Measurements from ENCODE around the gene NELL2. TPM values are rescaled to one million over a fixed set of nuclear protein-coding genes. Genes with fewer than 3 reads are reported as not detected.

The NELL2 gene
- polyA plus RNA-seq, 2 donors = 0.44 to 0.63 TPM

- no peaks in the 10 kb centered on the region for H3K4me1 ChIP-seq (ENCODE audit: control insufficient read depth in 2 of 2, insufficient read depth in 2 of 2, low read length in 1 of 2)
- H3K4me3 ChIP-seq (ENCODE audit: low read depth in 1 of 2, low read length in 2 of 2) = no peak overlapping the region
- H3K36me3 ChIP-seq (ENCODE audit: control insufficient read depth in 2 of 2, insufficient read depth in 2 of 2, low read length in 1 of 2) = no peaks in the 10 kb centered on the region
- WGBS, 2 donors = 71 to 76% methylated on average over 4 of the region's 4 CpGs
- H3K27ac ChIP-seq (ENCODE audit: low read depth in 2 of 2, low read length in 1 of 2) = no peak overlapping the region
- no peaks in the 10 kb centered on the region for H3K9me3 ChIP-seq (ENCODE audit: control insufficient read depth in 2 of 2, insufficient read depth in 1 of 2, low read depth in 1 of 2, low read length in 1 of 2)
- no peaks in the 10 kb centered on the region for H3K27me3 ChIP-seq (ENCODE audit: control insufficient read depth in 1 of 2, insufficient read depth in 2 of 2, low read length in 2 of 2)
These were observed 350.1 kb downstream of the NELL2 start for GRCh38 chr12:44525806-44526654.

DNA sequence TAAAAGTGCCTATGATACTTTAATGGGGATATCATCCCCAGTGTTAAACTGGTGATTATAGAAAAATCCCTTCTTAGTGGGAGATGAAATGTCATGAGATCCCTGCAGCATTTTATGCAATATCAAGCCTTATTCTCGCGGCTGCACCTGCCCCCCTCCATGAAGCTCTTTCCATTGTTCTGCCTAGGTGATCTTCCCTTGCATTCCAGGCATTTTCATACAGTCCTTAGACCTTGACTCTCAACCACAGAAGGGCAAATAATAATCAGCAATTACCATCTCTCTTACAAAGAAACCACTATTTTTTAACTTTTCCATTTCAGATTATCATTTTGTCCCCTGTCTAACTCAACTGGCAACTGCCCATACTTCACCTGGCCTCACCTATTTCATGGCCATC, 352.3 kb downstream of the NELL2 start:
- no peak overlapping the region for H3K27ac ChIP-seq (ENCODE audit: low read depth in 2 of 2, low read length in 1 of 2)
- H3K4me3 ChIP-seq (ENCODE audit: low read depth in 1 of 2, low read length in 2 of 2) = no peak overlapping the region
- H3K4me1 ChIP-seq (ENCODE audit: control insufficient read depth in 2 of 2, insufficient read depth in 2 of 2, low read length in 1 of 2) = no peaks in the 10 kb centered on the region
- H3K27me3 ChIP-seq (ENCODE audit: control insufficient read depth in 1 of 2, insufficient read depth in 2 of 2, low read length in 2 of 2) = no peaks in the 10 kb centered on the region
- H3K9me3 ChIP-seq (ENCODE audit: control insufficient read depth in 2 of 2, insufficient read depth in 1 of 2, low read depth in 1 of 2, low read length in 1 of 2) = no peaks in the 10 kb centered on the region
- 77 to 90% methylated on average over 2 of the region's 2 CpGs for WGBS, 2 donors
- H3K36me3 ChIP-seq (ENCODE audit: control insufficient read depth in 2 of 2, insufficient read depth in 2 of 2, low read length in 1 of 2) = no peaks in the 10 kb centered on the region

- Histone ChIP-seq H3K27me3 (ENCODE audit: control insufficient read depth in 1 of 2, insufficient read depth in 2 of 2, low read length in 2 of 2) (no peaks in the 10 kb centered on the region), H3K4me1 (ENCODE audit: control insufficient read depth in 2 of 2, insufficient read depth in 2 of 2, low read length in 1 of 2) (no peaks in the 10 kb centered on the region), H3K9me3 (ENCODE audit: control insufficient read depth in 2 of 2, insufficient read depth in 1 of 2, low read depth in 1 of 2, low read length in 1 of 2) (no peaks in the 10 kb centered on the region), H3K27ac (ENCODE audit: low read depth in 2 of 2, low read length in 1 of 2) (no peak overlapping the region), H3K4me3 (ENCODE audit: low read depth in 1 of 2, low read length in 2 of 2) (no peak overlapping the region), H3K36me3 (ENCODE audit: control insufficient read depth in 2 of 2, insufficient read depth in 2 of 2, low read length in 1 of 2) (no peaks in the 10 kb centered on the region)
- WGBS, 2 donors = 68 to 80% methylated on average over 3 of the region's 3 CpGs
These were observed 354.4 kb downstream of the NELL2 start for GRCh38 chr12:44521702-44522101.

- Histone ChIP-seq H3K36me3 (ENCODE audit: control insufficient read depth in 2 of 2, insufficient read depth in 2 of 2, low read length in 1 of 2) (no peaks in the 10 kb centered on the region), H3K27ac (ENCODE audit: low read depth in 2 of 2, low read length in 1 of 2) (no peak overlapping the region), H3K27me3 (ENCODE audit: control insufficient read depth in 1 of 2, insufficient read depth in 2 of 2, low read length in 2 of 2) (no peaks in the 10 kb centered on the region), H3K9me3 (ENCODE audit: control insufficient read depth in 2 of 2, insufficient read depth in 1 of 2, low read depth in 1 of 2, low read length in 1 of 2) (no peaks in the 10 kb centered on the region), H3K4me3 (ENCODE audit: low read depth in 1 of 2, low read length in 2 of 2) (no peak overlapping the region), H3K4me1 (ENCODE audit: control insufficient read depth in 2 of 2, insufficient read depth in 2 of 2, low read length in 1 of 2) (no peaks in the 10 kb centered on the region)
- WGBS, 2 donors = 83 to 91% methylated on average over 6 of the region's 6 CpGs
These were observed 356.2 kb downstream of the NELL2 start for GRCh38 chr12:44519931-44520330.

DNA sequence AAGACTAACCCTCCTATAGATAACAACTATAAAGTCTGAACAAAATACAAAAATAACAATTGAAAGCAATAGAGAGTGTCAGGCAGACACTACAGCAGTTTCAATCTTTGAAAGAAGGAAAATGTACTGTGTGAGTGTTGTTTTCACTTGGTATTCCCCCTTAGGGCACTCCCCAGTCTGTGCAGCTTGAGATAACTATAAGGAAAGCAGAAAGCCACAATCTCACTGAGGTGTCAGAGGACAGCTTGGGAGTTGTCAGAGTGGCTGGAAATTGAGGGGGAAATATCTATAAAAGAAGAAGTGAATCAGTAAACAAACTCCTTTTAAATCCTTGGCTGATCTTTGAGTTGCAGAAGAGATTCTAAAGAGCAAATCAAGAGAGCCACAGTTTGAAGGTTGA, 364.8 kb downstream of the NELL2 start:
- Histone ChIP-seq H3K4me1 (ENCODE audit: control insufficient read depth in 2 of 2, insufficient read depth in 2 of 2, low read length in 1 of 2) (no peaks in the 10 kb centered on the region), H3K9me3 (ENCODE audit: control insufficient read depth in 2 of 2, insufficient read depth in 1 of 2, low read depth in 1 of 2, low read length in 1 of 2) (no peaks in the 10 kb centered on the region), H3K27ac (ENCODE audit: low read depth in 2 of 2, low read length in 1 of 2) (no peak overlapping the region), H3K4me3 (ENCODE audit: low read depth in 1 of 2, low read length in 2 of 2) (no peak overlapping the region), H3K27me3 (ENCODE audit: control insufficient read depth in 1 of 2, insufficient read depth in 2 of 2, low read length in 2 of 2) (no peaks in the 10 kb centered on the region), H3K36me3 (ENCODE audit: control insufficient read depth in 2 of 2, insufficient read depth in 2 of 2, low read length in 1 of 2) (no peaks in the 10 kb centered on the region)

GRCh38 chr12:44510510-44510909, 365.6 kb downstream of the NELL2 start:
- no peak overlapping the region for H3K4me3 ChIP-seq (ENCODE audit: low read depth in 1 of 2, low read length in 2 of 2)
- 76 to 89% methylated on average over 2 of the region's 2 CpGs for WGBS, 2 donors
- H3K27me3 ChIP-seq (ENCODE audit: control insufficient read depth in 1 of 2, insufficient read depth in 2 of 2, low read length in 2 of 2) = no peaks in the 10 kb centered on the region
- no peaks in the 10 kb centered on the region for H3K36me3 ChIP-seq (ENCODE audit: control insufficient read depth in 2 of 2, insufficient read depth in 2 of 2, low read length in 1 of 2)
- no peak overlapping the region for H3K27ac ChIP-seq (ENCODE audit: low read depth in 2 of 2, low read length in 1 of 2)
- no peaks in the 10 kb centered on the region for H3K4me1 ChIP-seq (ENCODE audit: control insufficient read depth in 2 of 2, insufficient read depth in 2 of 2, low read length in 1 of 2)
- no peaks in the 10 kb centered on the region for H3K9me3 ChIP-seq (ENCODE audit: control insufficient read depth in 2 of 2, insufficient read depth in 1 of 2, low read depth in 1 of 2, low read length in 1 of 2)

DNA sequence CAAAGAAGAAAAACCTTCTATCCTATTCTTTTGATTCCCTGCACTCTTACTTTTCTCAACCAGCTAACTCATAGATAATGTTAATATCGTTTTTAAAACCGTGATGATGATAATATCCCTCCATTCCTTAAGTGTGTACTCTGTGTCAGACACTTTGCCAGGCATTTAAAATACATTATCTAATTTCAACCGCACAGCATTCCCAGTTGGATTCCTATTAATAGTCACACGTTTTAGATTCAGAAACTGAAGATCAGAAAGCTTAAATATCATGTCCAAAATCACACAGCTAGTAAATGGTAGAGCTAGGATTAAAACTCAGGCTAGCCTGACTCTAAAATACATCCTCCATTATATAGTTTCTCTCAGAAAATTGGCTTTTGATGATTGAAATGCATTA, 366.0 kb downstream of the NELL2 start:
- Histone ChIP-seq H3K4me1 (ENCODE audit: control insufficient read depth in 2 of 2, insufficient read depth in 2 of 2, low read length in 1 of 2) (no peaks in the 10 kb centered on the region), H3K36me3 (ENCODE audit: control insufficient read depth in 2 of 2, insufficient read depth in 2 of 2, low read length in 1 of 2) (no peaks in the 10 kb centered on the region), H3K27me3 (ENCODE audit: control insufficient read depth in 1 of 2, insufficient read depth in 2 of 2, low read length in 2 of 2) (no peaks in the 10 kb centered on the region), H3K27ac (ENCODE audit: low read depth in 2 of 2, low read length in 1 of 2) (no peak overlapping the region), H3K4me3 (ENCODE audit: low read depth in 1 of 2, low read length in 2 of 2) (no peak overlapping the region), H3K9me3 (ENCODE audit: control insufficient read depth in 2 of 2, insufficient read depth in 1 of 2, low read depth in 1 of 2, low read length in 1 of 2) (no peaks in the 10 kb centered on the region)
- WGBS, 2 donors = 78 to 81% methylated on average over 4 of the region's 4 CpGs

GRCh38 chr12:44509471-44509870, 366.6 kb downstream of the NELL2 start:
- H3K27ac ChIP-seq (ENCODE audit: low read depth in 2 of 2, low read length in 1 of 2) = no peak overlapping the region
- H3K27me3 ChIP-seq (ENCODE audit: control insufficient read depth in 1 of 2, insufficient read depth in 2 of 2, low read length in 2 of 2) = no peaks in the 10 kb centered on the region
- H3K36me3 ChIP-seq (ENCODE audit: control insufficient read depth in 2 of 2, insufficient read depth in 2 of 2, low read length in 1 of 2) = no peaks in the 10 kb centered on the region
- 54 to 56% methylated on average over 2 of the region's 2 CpGs for WGBS, 2 donors
- no peaks in the 10 kb centered on the region for H3K9me3 ChIP-seq (ENCODE audit: control insufficient read depth in 2 of 2, insufficient read depth in 1 of 2, low read depth in 1 of 2, low read length in 1 of 2)
- no peak overlapping the region for H3K4me3 ChIP-seq (ENCODE audit: low read depth in 1 of 2, low read length in 2 of 2)
- no peaks in the 10 kb centered on the region for H3K4me1 ChIP-seq (ENCODE audit: control insufficient read depth in 2 of 2, insufficient read depth in 2 of 2, low read length in 1 of 2)

GRCh38 chr12:44507461-44507860, 368.7 kb downstream of the NELL2 start:
- Histone ChIP-seq H3K4me1 (ENCODE audit: control insufficient read depth in 2 of 2, insufficient read depth in 2 of 2, low read length in 1 of 2) (no peaks in the 10 kb centered on the region), H3K27ac (ENCODE audit: low read depth in 2 of 2, low read length in 1 of 2) (no peak overlapping the region), H3K27me3 (ENCODE audit: control insufficient read depth in 1 of 2, insufficient read depth in 2 of 2, low read length in 2 of 2) (no peaks in the 10 kb centered on the region), H3K36me3 (ENCODE audit: control insufficient read depth in 2 of 2, insufficient read depth in 2 of 2, low read length in 1 of 2) (no peaks in the 10 kb centered on the region), H3K9me3 (ENCODE audit: control insufficient read depth in 2 of 2, insufficient read depth in 1 of 2, low read depth in 1 of 2, low read length in 1 of 2) (no peaks in the 10 kb centered on the region), H3K4me3 (ENCODE audit: low read depth in 1 of 2, low read length in 2 of 2) (no peak overlapping the region)
- 52 to 53% methylated on average over 1 of the region's 1 CpG for WGBS, 2 donors

DNA sequence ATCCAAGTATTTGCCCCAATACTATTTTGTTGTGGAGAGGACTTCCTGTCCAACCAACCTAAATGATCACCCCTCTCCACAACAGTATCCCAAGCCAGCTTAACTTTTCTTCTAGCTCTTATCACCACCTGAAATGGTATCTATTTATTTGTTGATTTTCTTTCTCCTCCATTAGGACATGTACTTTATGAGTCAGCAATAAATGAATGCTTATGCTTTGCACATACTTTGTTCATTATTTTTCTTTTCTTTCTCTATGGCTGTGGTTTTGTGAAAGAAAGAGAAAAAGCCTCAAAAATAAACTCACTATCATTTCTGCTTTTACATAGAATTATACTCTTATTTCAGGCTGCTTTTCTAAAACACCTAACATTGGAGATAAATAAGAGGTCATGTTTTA, 371.3 kb downstream of the NELL2 start:
- no peaks in the 10 kb centered on the region for H3K36me3 ChIP-seq (ENCODE audit: control insufficient read depth in 2 of 2, insufficient read depth in 2 of 2, low read length in 1 of 2)
- H3K4me1 ChIP-seq (ENCODE audit: control insufficient read depth in 2 of 2, insufficient read depth in 2 of 2, low read length in 1 of 2) = no peaks in the 10 kb centered on the region
- no peak overlapping the region for H3K27ac ChIP-seq (ENCODE audit: low read depth in 2 of 2, low read length in 1 of 2)

More for the DNA sequence above, 371.3 kb downstream of the NELL2 start:
- Histone ChIP-seq H3K27me3 (ENCODE audit: control insufficient read depth in 1 of 2, insufficient read depth in 2 of 2, low read length in 2 of 2) (no peaks in the 10 kb centered on the region), H3K4me3 (ENCODE audit: low read depth in 1 of 2, low read length in 2 of 2) (no peak overlapping the region), H3K9me3 (ENCODE audit: control insufficient read depth in 2 of 2, insufficient read depth in 1 of 2, low read depth in 1 of 2, low read length in 1 of 2) (no peaks in the 10 kb centered on the region)
